Measurements from ENCODE around the gene DIAPH1. TPM values are rescaled to one million over a fixed set of nuclear protein-coding genes. Genes with fewer than 3 reads are reported as not detected.

Gene DIAPH1
- total and polyA plus RNA-seq, 8 donors, result 48.1 to 137 (median 60.2) TPM

DNA sequence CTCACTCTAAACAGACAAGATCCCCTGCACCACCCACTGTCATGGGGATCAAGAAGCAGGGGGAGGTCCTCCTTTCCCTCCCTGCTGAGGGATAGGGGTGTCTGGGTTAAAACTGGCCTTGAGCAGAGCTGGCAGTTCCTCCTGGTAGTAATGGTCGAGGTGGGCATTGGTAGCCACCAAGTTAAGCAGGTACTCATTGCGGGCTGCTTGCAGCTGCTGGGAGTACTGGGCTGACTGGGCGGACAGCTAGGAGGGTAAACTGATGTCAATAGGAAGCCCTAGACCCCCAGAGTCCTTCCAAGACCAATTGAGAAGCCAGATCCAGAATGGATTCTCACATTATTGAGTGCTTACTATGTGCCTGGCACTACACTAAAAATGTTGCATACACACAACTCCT is 29.1 kb upstream of the DIAPH1 start:
- Histone ChIP-seq H3K4me1 (peaks cover 0 to 23% of the 10 kb centered on the region in 2 donors), H3K4me3 (no peak overlapping the region), H3K27ac (no peak overlapping the region), H3K27me3 (no peaks in the 10 kb centered on the region), H3K36me3 (peaks cover 0 to 34% of the 10 kb centered on the region in 2 donors), H3K9me3 (no peaks in the 10 kb centered on the region)
- TF ChIP-seq CTCF (IDR thresholded peaks at IDR 0.05), result no peak
- DNase-seq (no peak), ATAC-seq (no peak)
- intact Hi-C loops (cut with DNase I), result no loop called here

DNA sequence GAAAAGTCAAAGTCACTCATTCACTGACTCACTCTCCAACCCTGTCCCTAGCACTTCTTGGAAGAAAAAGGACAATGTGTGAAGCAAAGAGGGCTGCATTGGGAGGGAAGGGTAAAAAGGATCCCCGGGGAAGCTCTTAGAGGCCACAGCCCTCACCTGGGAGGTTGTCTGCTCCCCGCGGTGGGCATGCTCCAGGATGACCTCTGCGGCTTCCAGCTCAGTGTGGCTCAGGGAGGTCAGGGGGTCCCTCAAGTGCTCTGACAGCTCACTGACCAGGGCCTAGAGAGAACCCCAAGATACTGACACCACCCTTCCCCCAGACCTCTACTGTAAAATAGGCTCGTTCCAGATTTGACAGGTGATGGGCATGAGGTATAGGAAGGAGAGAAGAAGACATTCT is 28.4 kb upstream of the DIAPH1 start:
- Histone ChIP-seq H3K4me1 (peaks cover 0 to 22% of the 10 kb centered on the region in 2 donors), H3K36me3 (peaks cover 0 to 34% of the 10 kb centered on the region in 2 donors), H3K9me3 (no peaks in the 10 kb centered on the region), H3K4me3 (no peak overlapping the region), H3K27me3 (no peaks in the 10 kb centered on the region), H3K27ac (no peak overlapping the region)
- intact Hi-C loops (cut with DNase I), result no loop called here
- DNase-seq (no peak), ATAC-seq (no peak)
- TF ChIP-seq CTCF (IDR thresholded peaks at IDR 0.05), result no peak

DNA sequence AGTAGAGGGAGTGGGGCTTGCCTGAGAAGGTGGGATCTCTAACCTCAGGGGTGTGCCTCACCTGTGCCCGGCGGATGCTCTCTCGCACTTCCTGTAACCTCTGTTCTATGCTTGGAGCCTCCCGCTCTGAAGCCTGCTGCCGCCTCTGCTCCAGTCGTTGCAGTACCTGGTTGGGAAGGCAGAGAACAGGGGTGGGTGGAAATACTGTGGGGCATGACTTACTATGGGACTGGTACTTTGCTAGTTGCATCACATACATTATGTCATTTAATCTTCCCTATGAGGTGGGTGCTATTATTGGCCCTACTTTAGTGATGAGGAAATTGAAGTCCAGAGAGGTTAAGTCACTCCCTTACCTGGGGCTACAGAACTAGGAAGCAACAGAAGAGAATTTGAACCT is 27.2 kb upstream of the DIAPH1 start:
- Histone ChIP-seq H3K4me1 (peaks cover 0 to 12% of the 10 kb centered on the region in 2 donors), H3K36me3 (peaks cover 0 to 41% of the 10 kb centered on the region in 2 donors), H3K27ac (no peak overlapping the region), H3K9me3 (no peaks in the 10 kb centered on the region), H3K4me3 (no peak overlapping the region), H3K27me3 (no peaks in the 10 kb centered on the region)
- no peak for DNase-seq
- TF ChIP-seq CTCF (IDR thresholded peaks at IDR 0.05), result no peak
- intact Hi-C loops (cut with DNase I), result no loop called here
- ATAC-seq, result no peak

GRCh38 chr5:141641634-141642267 is 23.0 kb upstream of the DIAPH1 start:
- Histone ChIP-seq H3K27me3 (no peaks in the 10 kb centered on the region), H3K4me1 (peaks cover 0 to 16% of the 10 kb centered on the region in 2 donors), H3K36me3 (peaks cover 0 to 46% of the 10 kb centered on the region in 2 donors), H3K27ac (no peak overlapping the region), H3K4me3 (no peak overlapping the region), H3K9me3 (no peaks in the 10 kb centered on the region)
- DNase-seq (no peak), ATAC-seq (no peak)
- intact Hi-C loops (cut with DNase I), result no loop called here
- no peak for TF ChIP-seq CTCF (IDR thresholded peaks at IDR 0.05)

- TF ChIP-seq CTCF (IDR thresholded peaks at IDR 0.05), result no peak
- intact Hi-C loops (cut with DNase I), result no loop called here
- ATAC-seq, result no peak
- no peaks in the 10 kb centered on the region for H3K27me3 ChIP-seq
- H3K27ac ChIP-seq, result no peak overlapping the region
- H3K9me3 ChIP-seq, result no peaks in the 10 kb centered on the region
- peaks cover 3 to 22% of the 10 kb centered on the region in 2 donors for H3K4me1 ChIP-seq
- peaks cover 0 to 35% of the 10 kb centered on the region in 2 donors for H3K36me3 ChIP-seq
- H3K4me3 ChIP-seq, result no peak overlapping the region
- no peak for DNase-seq
These were observed 21.9 kb upstream of the DIAPH1 start for GRCh38 chr5:141640698-141641097.
